GM12872 (cell line): ENCODE results near the gene MSRB3.

Source experiments
- TF ChIP-seq, protein P1 (sequence below): IDR thresholded peaks from 3 replicates; pipeline ENCODE4 v1.5.1; 2011; ENCODE audit warnings: low read depth, mild to moderate bottlenecking, low read length, moderate library complexity; ENCODE audit not compliant: insufficient read depth

MSRB3 gene

GRCh38 chr12:65257986-65258385, 20.5 kb upstream of the MSRB3 start:
- TF ChIP-seq, protein P1, sequence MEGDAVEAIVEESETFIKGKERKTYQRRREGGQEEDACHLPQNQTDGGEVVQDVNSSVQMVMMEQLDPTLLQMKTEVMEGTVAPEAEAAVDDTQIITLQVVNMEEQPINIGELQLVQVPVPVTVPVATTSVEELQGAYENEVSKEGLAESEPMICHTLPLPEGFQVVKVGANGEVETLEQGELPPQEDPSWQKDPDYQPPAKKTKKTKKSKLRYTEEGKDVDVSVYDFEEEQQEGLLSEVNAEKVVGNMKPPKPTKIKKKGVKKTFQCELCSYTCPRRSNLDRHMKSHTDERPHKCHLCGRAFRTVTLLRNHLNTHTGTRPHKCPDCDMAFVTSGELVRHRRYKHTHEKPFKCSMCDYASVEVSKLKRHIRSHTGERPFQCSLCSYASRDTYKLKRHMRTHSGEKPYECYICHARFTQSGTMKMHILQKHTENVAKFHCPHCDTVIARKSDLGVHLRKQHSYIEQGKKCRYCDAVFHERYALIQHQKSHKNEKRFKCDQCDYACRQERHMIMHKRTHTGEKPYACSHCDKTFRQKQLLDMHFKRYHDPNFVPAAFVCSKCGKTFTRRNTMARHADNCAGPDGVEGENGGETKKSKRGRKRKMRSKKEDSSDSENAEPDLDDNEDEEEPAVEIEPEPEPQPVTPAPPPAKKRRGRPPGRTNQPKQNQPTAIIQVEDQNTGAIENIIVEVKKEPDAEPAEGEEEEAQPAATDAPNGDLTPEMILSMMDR, result no peak

DNA sequence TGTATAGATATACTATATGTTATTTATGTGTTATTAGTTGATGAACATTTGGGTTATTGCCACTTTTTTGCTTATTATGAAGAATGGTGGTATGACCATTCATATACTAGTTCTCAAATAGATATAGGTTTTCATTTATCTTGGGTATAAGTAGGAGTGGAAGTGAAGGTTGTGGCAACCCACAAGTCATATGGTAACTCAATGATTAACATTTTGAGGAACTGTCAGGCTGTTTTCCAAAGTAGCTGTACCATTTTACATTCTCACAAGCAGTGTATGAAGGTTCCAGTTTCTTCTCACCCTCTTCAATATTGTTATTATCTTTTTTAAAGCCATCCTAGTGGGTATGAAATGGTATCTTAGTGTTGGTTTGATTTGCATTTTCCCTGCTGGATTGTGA, 19.0 kb upstream of the MSRB3 start:
- TF ChIP-seq, protein P1, result no peak

DNA sequence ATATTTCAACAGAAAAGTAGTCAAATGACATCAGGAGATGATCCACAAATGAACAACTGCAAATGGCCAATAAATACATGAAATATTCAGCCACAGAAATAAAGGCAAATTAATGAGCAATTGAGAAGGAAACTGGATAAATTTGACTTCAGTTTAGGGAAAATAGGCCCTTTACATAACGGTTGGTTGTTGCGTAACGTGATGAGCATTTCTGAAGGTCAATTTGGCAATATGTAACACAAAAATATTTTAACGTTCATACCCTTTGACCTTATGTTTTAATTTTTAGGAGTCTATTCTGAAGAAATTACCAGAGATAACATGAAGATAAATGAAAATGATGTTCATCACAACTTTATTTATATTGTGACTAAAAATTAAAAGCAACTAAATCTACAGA, 14.7 kb upstream of the MSRB3 start:
- TF ChIP-seq, protein P1, result no peak

GRCh38 chr12:65266408-65266807, 12.1 kb upstream of the MSRB3 start:
- TF ChIP-seq, protein P1, result no peak

DNA sequence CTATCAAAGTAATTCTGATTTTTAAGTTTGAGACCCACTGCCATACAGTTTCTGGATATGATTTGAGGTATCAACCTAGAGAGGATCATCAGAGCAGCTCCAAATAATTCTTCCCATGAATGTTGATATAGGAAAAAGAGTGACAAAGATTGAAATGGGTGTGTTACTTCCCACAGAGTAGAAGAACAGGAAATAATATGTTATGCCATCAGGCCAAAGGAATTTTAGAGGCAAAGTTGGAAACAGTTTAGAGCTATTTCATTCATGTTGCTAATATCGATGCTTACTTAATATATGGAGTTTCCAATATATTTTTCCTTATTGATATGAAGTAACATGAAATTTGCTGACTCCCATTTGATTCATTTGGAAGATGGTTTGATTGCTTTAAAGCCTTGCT, 8.9 kb upstream of the MSRB3 start:
- TF ChIP-seq, protein P1, result no peak

GRCh38 chr12:65274602-65275272, 3.7 kb upstream of the MSRB3 start:
- TF ChIP-seq, protein P1, result no peak

DNA sequence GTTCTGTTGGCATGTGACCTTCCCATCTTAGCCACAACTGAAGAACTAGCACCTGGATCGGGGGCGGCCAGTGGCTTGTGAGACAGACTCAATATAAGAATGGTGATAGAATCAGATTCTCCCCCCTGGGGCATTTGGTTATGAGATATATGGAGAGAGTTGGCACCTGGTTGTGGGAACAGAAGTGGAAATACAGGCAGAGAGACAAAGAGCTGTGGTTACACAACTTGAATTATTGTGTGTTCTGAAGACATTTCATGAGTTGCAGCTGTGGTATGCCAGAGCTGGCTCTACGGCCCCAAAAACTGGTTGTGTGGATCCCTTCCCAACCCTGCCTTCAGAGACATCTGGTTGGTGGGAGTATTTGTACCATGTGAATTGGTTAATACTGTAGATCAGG, 2.9 kb upstream of the MSRB3 start:
- TF ChIP-seq, protein P1, result no peak
